Measurements from ENCODE around the gene GNB2.
"Not testable (repeated sequence)": the region's sequence is repeated elsewhere in the genome, so short reads cannot be mapped to it uniquely, and the experiment has no call there.

Gene GNB2

DNA sequence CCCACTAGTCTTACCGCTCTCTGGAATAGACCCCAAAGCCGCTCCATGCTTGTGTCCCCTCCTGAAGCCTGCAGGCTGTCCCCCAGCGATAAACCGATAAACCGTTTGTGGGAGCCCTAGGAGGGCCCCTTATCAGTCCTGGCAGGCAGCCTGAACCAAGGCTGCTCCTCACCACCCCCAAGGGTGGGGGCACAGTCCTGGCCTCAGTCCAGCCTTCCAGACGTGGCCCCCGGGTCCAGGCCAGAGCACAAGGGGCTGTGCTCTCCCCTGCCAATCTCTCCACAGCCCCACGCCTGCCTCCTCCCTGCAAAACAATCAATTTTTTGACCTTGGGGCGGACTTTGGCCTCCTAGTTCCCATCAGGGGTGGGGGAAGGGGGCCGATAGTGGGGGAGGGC, 32.1 kb upstream of the GNB2 start, which contains the start of gene TFR2:
Gene TFR2, minus strand, starts transcription at position 90 of the 397 bp plus-strand sequence. Its CDS starts 43 bp downstream, at position 47.
- H3K9me3 ChIP-seq (replicated peaks; ENCODE audit: low read length): no peaks in the 10 kb centered on the region
- H3K4me2 ChIP-seq (ENCODE audit: low read length): no peak within 1 kb of the TSS
- no peaks in the 10 kb centered on the region for H3K4me1 ChIP-seq (ENCODE audit: control insufficient read depth, insufficient read depth, low read length)
- no peaks in the 10 kb centered on the region for H3K36me3 ChIP-seq (ENCODE audit: insufficient read depth, low read length)
- H3K4me3 ChIP-seq (ENCODE audit: low read length): no peak within 1 kb of the TSS
- H3K27me3 ChIP-seq (ENCODE audit: control insufficient read depth, insufficient read depth, low read length): peaks cover 56% of the 10 kb centered on the region
- H3K9ac ChIP-seq (ENCODE audit: low read depth, low read length): no peak within 1 kb of the TSS

DNA sequence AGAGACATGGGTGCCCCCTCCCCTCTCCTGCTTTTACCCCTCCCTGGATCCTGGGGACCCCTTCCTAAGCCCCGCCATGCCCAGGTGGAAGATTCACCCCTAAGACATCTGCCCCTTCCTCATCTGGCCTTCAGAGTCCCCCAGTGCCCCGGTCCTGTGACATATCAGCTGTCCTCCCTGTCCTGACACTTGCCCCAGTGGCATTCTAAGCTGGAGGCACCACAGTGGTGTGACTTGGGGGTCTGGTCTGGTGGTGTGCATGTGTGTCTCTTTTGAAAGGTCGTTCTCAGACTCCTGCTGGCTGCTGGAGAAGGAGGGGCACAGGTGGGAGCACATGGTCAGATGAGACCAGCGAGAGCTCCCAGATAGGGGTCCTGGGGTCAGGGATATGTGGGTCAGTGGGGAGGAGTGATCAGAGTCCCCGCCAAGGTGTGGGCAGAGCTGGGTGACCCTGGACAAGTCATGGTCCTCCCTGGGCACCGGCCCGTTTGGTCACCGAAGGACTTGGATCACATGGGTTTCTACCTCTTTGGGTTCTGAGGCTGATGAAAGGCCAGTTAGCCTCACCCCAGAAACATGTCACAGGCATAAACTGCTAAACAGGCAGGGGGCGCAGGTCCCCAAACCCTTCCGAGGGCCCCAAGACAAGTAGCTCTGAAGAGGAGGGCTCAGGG, 31.5 kb upstream of the GNB2 start:
- Histone ChIP-seq H3K9ac (ENCODE audit: low read depth, low read length) (no peak overlapping the region), H3K4me3 (ENCODE audit: low read length) (no peak overlapping the region), H3K4me2 (ENCODE audit: low read length) (no peak overlapping the region), H3K9me3 (replicated peaks; ENCODE audit: low read length) (no peaks in the 10 kb centered on the region), H3K27me3 (ENCODE audit: control insufficient read depth, insufficient read depth, low read length) (peaks cover 56% of the 10 kb centered on the region), H3K36me3 (ENCODE audit: insufficient read depth, low read length) (no peaks in the 10 kb centered on the region), H3K4me1 (ENCODE audit: control insufficient read depth, insufficient read depth, low read length) (no peaks in the 10 kb centered on the region)

DNA sequence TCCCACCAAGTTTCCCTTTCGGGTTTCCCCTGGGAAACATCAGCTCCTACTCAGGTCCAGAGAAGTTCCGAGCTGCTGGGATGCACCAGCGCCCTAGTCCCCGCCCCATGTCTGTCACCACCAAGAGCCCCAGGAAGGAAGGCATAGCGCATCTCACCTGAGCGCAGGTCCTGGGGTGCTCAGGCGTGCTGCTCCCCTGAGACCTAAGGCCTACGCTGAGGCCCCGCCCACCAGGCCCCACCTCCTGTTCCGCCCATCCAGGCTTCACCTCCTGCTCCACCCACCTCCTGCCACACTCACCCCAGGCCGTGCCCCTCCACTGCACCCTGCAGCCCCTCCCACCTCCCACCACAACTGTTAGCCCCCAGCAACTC, 31.0 kb upstream of the GNB2 start:
- no peak overlapping the region for H3K4me3 ChIP-seq (ENCODE audit: low read length)
- H3K4me2 ChIP-seq (ENCODE audit: low read length): no peak overlapping the region
- H3K36me3 ChIP-seq (ENCODE audit: insufficient read depth, low read length): no peaks in the 10 kb centered on the region
- no peaks in the 10 kb centered on the region for H3K4me1 ChIP-seq (ENCODE audit: control insufficient read depth, insufficient read depth, low read length)
- H3K9me3 ChIP-seq (replicated peaks; ENCODE audit: low read length): no peaks in the 10 kb centered on the region
- H3K9ac ChIP-seq (ENCODE audit: low read depth, low read length): no peak overlapping the region
- peaks cover 60% of the 10 kb centered on the region for H3K27me3 ChIP-seq (ENCODE audit: control insufficient read depth, insufficient read depth, low read length)

DNA sequence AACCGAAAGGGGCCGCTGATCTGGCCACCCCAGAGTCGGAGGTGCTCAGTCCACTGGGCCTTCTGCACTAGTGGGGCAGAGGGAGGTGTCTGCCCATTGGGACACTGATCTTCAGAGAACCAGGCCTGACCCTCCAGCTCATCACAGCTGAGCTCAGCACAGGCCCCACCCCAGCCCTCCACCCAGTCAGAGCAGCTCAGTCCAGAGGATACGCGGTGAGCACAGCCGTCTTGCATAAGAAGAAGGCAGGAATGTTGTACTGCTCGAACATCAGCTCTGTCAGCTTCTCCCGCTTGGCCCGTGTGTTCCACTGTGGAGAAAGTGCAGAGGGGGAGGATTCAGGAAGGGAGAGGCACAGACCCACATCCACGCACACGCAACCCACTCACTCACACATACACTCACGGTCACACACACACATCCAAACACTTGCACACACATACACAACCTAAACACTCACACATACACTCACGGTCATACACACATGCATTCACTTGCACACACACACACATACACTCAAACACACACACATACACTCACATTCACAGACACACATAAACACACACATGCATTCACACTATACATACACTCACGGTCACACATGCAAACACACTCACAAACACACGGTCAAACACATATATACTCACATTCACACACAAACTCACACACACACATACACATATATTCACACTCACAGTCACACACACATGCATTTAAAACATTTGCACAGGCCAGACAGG, 23.5 kb upstream of the GNB2 start:
- no peak overlapping the region for H3K9ac ChIP-seq (ENCODE audit: low read depth, low read length)
- no peak overlapping the region for H3K4me2 ChIP-seq (ENCODE audit: low read length)
- H3K9me3 ChIP-seq (replicated peaks; ENCODE audit: low read length): no peaks in the 10 kb centered on the region
- no peaks in the 10 kb centered on the region for H3K36me3 ChIP-seq (ENCODE audit: insufficient read depth, low read length)
- peaks cover 38% of the 10 kb centered on the region for H3K27me3 ChIP-seq (ENCODE audit: control insufficient read depth, insufficient read depth, low read length)
- no peaks in the 10 kb centered on the region for H3K4me1 ChIP-seq (ENCODE audit: control insufficient read depth, insufficient read depth, low read length)
- no peak overlapping the region for H3K4me3 ChIP-seq (ENCODE audit: low read length)

DNA sequence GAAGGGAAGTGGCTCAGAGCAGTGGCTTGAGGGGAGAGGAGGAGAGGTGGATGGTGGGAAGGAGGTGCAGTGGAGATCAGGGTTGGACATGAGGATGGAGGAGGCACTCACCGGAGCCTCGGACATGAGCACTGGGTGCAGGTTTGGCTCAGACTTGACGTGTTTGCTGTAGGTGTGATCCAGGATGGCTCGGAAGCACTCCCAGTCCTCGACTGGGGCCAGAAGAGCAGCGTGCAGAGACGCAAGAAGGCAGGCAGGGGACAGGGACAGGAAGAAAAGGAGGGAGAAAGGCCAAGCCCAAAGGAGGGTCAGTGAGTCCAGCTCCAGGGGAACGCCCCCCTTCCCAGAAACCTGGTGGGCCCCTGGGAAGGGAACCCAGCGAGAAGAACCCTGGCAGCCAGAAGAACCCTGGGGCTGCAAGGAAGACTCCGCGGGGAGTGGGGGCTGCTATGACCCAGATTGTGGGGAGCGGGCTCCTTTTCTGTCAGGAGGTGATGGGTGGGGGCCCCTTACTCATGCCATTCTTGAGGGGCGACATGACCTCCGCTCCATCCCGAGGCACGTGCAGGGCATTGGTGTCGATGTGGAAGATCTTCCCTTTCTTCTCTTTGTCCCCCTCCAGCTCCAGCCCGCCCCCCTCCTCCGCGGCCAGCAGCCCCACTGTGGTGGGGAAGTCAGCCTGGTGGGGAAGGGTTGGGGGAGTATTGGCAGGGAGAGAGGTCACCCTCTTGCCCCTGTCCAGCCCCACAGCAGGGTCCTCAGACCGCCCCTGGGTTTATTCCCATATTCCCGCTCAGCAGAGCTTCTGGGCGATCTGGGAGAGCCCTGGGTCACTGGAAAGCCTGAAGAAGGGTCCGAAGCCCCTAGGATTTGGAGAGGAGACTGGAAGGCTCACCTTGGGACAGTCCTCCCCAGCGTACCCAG, 18.4 kb upstream of the GNB2 start:
- peaks cover 38% of the 10 kb centered on the region for H3K27me3 ChIP-seq (ENCODE audit: control insufficient read depth, insufficient read depth, low read length)
- no peak overlapping the region for H3K4me2 ChIP-seq (ENCODE audit: low read length)
- H3K9me3 ChIP-seq (replicated peaks; ENCODE audit: low read length): no peaks in the 10 kb centered on the region
- H3K9ac ChIP-seq (ENCODE audit: low read depth, low read length): no peak overlapping the region
- no peak overlapping the region for H3K4me3 ChIP-seq (ENCODE audit: low read length)
- no peaks in the 10 kb centered on the region for H3K36me3 ChIP-seq (ENCODE audit: insufficient read depth, low read length)
- H3K4me1 ChIP-seq (ENCODE audit: control insufficient read depth, insufficient read depth, low read length): no peaks in the 10 kb centered on the region

DNA sequence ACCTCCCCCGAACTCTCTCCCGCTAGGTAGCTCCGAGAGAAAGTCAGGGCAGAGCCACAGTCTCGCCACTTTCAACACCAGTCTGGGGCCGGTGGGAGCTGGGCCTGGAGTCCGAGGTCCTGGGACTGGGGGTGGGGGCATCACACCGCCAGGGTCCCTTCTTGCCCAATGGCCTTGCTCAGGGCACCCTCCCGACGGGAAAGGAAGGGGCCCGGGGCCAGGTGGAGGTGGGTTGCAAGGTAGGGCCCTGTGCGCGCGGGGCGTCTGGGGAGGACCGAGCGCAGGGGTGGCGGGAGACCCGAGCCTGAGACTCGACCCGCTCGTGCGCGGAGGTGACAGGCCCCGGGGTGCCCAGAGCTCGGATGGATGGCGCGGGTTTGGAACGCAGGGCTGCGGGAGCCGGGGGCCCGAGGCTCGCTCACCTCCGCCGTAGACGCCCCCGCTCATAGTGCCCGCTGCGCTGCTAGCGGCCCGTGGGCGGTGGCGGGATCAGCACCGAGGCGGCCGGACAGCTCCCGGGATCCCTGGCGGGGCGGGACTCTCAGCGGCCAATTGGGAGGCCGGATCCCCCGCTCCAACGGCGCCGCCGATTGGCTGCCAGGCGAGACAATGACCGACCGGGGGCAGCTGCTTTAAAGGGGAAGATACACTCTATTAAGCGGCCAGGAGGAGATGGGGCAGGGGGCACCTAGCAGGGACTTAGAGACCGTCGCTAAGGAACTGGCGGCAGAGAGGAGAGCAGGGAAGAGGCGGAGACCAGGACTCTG, 17.4 kb upstream of the GNB2 start, which contains the start of gene ACTL6B:
Gene ACTL6B, minus strand, starts transcription at position 541 of the 767 bp plus-strand sequence. Its CDS starts 94 bp downstream, at position 447.
- peaks cover 38% of the 10 kb centered on the region for H3K27me3 ChIP-seq (ENCODE audit: control insufficient read depth, insufficient read depth, low read length)
- no peak within 1 kb of the TSS for H3K9ac ChIP-seq (ENCODE audit: low read depth, low read length)
- no peaks in the 10 kb centered on the region for H3K4me1 ChIP-seq (ENCODE audit: control insufficient read depth, insufficient read depth, low read length)

DNA sequence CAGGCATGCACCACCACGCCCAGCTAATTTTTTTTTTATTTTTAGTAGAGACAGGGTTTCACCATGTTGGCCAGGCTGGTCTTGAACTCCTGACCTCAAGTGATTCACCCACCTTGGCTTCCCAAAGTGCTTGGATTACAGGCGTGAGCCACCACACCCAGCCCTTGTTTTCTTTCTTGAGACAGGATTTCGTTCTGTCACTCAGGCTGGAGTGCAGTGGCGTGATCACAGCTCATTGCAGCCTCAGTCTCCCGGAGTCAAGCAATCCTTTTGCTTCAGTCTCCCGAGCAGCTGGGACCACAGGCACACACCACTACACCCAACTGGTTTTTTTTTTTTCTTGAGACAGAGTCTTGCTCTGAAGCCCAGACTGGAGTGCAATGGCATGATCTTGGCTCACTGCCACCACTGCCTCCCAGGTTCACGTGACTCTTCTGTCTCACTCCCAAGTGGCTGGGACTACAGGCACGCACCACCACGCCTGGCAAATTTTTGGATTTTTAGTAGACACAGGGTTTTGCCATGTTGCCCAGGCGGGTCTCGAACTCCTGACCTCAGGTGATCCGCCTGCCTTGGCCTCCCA, 11.3 kb upstream of the GNB2 start:
- not testable (repeated sequence) for H3K9me3 ChIP-seq (replicated peaks; ENCODE audit: low read length); H3K4me1 ChIP-seq (ENCODE audit: control insufficient read depth, insufficient read depth, low read length); H3K4me3 ChIP-seq (ENCODE audit: low read length); H3K4me2 ChIP-seq (ENCODE audit: low read length); H3K9ac ChIP-seq (ENCODE audit: low read depth, low read length); H3K36me3 ChIP-seq (ENCODE audit: insufficient read depth, low read length)
- peaks cover 30% of the 10 kb centered on the region for H3K27me3 ChIP-seq (ENCODE audit: control insufficient read depth, insufficient read depth, low read length)

More for the DNA sequence above, 17.4 kb upstream of the GNB2 start, which contains the start of gene ACTL6B:
- Histone ChIP-seq H3K4me2 (ENCODE audit: low read length) (peak within 1 kb of the TSS; percentile 11), H3K36me3 (ENCODE audit: insufficient read depth, low read length) (no peaks in the 10 kb centered on the region), H3K9me3 (replicated peaks; ENCODE audit: low read length) (no peaks in the 10 kb centered on the region), H3K4me3 (ENCODE audit: low read length) (no peak within 1 kb of the TSS)

DNA sequence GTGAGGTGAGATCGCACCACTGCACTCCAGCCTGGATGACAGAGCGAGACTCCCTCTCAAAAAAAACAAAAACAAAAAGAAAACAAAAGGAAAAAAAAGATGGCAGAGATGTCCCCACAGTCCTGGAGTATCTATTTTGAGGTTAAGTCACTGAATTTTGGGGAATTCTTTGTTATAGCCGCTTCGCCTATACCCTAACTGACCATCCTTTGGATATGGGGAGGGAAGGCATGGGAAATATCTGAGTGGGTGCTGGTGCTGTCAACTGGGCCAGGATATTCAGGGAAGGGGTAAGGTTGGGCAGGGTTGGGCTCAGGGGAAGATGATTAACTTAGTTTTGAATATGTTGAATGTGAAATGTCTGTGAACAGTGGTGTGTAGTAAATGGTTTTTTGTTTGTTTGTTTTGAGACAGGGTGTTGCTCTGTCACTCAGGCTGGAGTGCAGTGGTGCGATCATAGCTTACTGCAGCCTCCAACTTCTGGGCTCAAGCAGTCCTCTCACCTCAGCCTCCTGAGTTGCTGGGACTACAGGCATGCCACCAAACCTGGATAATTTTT, 8.3 kb upstream of the GNB2 start:
- Histone ChIP-seq H3K27me3 (ENCODE audit: control insufficient read depth, insufficient read depth, low read length) (peaks cover 29% of the 10 kb centered on the region), H3K4me3 (ENCODE audit: low read length) (no peak overlapping the region), H3K4me1 (ENCODE audit: control insufficient read depth, insufficient read depth, low read length) (no peaks in the 10 kb centered on the region), H3K4me2 (ENCODE audit: low read length) (no peak overlapping the region), H3K9me3 (replicated peaks; ENCODE audit: low read length) (no peaks in the 10 kb centered on the region), H3K36me3 (ENCODE audit: insufficient read depth, low read length) (no peaks in the 10 kb centered on the region), H3K9ac (ENCODE audit: low read depth, low read length) (no peak overlapping the region)

DNA sequence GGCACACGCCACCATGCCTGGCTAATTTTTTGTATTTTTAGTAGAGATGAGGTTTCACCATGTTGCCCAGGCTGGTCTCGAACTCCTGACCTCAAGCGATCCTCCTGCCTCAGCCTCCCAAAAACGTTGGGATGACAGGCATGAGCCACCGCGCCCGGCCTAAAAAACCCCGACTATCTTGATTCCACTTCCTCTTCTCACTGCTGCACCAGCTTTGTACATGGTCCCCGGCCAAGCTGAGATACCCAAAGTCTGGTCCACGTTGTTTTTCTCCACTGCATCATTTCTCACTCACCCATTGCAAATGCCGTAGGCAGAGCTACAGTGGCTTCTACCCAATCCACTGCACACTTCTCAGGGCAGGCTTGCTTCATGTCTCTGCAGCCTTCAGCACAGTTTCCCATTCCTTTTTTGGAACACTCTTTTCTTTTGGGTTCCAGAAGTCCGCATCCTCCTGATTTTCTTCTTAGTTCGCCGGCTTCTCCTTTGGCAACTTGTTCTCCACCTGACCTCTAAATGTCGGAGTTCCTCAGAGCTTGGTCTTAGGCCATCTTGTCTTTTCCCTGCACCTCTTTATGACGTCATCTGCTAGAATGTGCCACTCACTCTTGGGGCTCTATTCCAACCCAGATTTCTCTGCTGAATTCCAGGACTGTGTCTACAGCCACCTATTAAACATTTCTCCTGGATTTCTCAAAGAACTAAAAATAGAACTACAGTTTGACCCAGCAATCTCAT, 6.0 kb upstream of the GNB2 start:
- Histone ChIP-seq H3K9ac (ENCODE audit: low read depth, low read length) (no peak overlapping the region), H3K27me3 (ENCODE audit: control insufficient read depth, insufficient read depth, low read length) (peaks cover 27% of the 10 kb centered on the region), H3K4me3 (ENCODE audit: low read length) (no peak overlapping the region), H3K9me3 (replicated peaks; ENCODE audit: low read length) (no peaks in the 10 kb centered on the region), H3K4me1 (ENCODE audit: control insufficient read depth, insufficient read depth, low read length) (no peaks in the 10 kb centered on the region), H3K4me2 (ENCODE audit: low read length) (no peak overlapping the region), H3K36me3 (ENCODE audit: insufficient read depth, low read length) (no peaks in the 10 kb centered on the region)

DNA sequence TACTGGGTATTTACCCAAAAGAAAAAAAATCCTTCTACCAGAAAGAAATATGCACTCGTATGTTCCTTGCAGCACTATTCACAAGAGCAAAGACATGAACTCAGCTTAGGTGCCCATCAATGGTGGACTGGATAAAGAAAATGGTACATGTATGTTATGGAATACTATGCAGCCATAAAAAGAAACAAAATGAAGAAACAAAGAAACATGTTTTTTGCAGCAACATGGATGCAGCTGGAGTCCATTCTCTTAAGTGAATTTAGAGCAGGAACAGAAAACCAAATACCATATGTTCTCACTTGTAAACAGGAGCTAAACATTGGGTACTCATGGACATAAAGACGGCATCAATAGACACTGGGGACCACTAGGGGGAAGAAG, 5.5 kb upstream of the GNB2 start:
- no peak overlapping the region for H3K9ac ChIP-seq (ENCODE audit: low read depth, low read length)
- H3K27me3 ChIP-seq (ENCODE audit: control insufficient read depth, insufficient read depth, low read length): peaks cover 27% of the 10 kb centered on the region
- no peaks in the 10 kb centered on the region for H3K9me3 ChIP-seq (replicated peaks; ENCODE audit: low read length)
- H3K36me3 ChIP-seq (ENCODE audit: insufficient read depth, low read length): no peaks in the 10 kb centered on the region
- H3K4me2 ChIP-seq (ENCODE audit: low read length): no peak overlapping the region
- H3K4me3 ChIP-seq (ENCODE audit: low read length): no peak overlapping the region
- no peaks in the 10 kb centered on the region for H3K4me1 ChIP-seq (ENCODE audit: control insufficient read depth, insufficient read depth, low read length)

Data from skeletal muscle satellite cell (primary cell).